Measurements from ENCODE around the gene MAST4. TPM values are rescaled to one million over a fixed set of nuclear protein-coding genes. Genes with fewer than 3 reads are reported as not detected.
A peak's percentile ranks its signal among the peaks of the same experiment; 100 is the strongest.

Gene MAST4
- total and polyA plus RNA-seq, 2 of the 13 experiments (the other 11 are each of a cell fraction or from before 2014, with no cell fraction given), result 3.4 to 3.7 TPM

GRCh38 chr5:67142816-67143215 lies 546.6 kb downstream of the MAST4 start:
- no peak overlapping the region for H2AFZ ChIP-seq (ENCODE audit: low read length)
- no peaks in the 10 kb centered on the region for H3K79me2 ChIP-seq (ENCODE audit: insufficient read depth, low read length)
- intact Hi-C loops (cut with micrococcal nuclease; ENCODE audit: unreplicated experiment), result loop anchor here (5.0 kb wide), 3 partner anchors 46 to 151 kb away; no protein-coding TSS in a partner anchor
- DNase-seq (ENCODE audit: low spot score) (peak; percentile 65), FAIRE-seq (no peak), ATAC-seq (peak; percentile 52)
- no peaks in the 10 kb centered on the region for H3K9me3 ChIP-seq (ENCODE audit: low read length)
- CTCF ChIA-PET (ENCODE audit: low intra/inter-chr PET ratio, low total read pairs), result no interaction called here
- H3K27ac ChIP-seq (ENCODE audit: extremely low read length, insufficient read depth, low read length), result peak overlapping the region; percentile 86
- no peaks in the 10 kb centered on the region for H4K20me1 ChIP-seq (ENCODE audit: insufficient read depth, low read length)
- POLR2A ChIA-PET, result interaction anchor here (1.7 to 2.8 kb wide), 2 partner anchors 48 to 1073 kb away, joined by 5 to 30 read pairs; partner anchors contain the start of gene PIK3R1
- peaks cover 5 to 9% of the 10 kb centered on the region in 2 experiments; a peak in 3 of 5 replicates for H3K36me3 ChIP-seq (replicated peaks in 1 of 2; ENCODE audit: control insufficient read depth in 1 of 2, insufficient read depth in 2 of 2, low read length in 2 of 2)
- no peak overlapping the region for H3K4me3 ChIP-seq (replicated peaks in 1 of 3; ENCODE audit: insufficient read depth in 1 of 3, low read depth in 2 of 3, low read length in 3 of 3)
- BruUV-seq (replicated peaks), result no TSS peak
- H3K9ac ChIP-seq (ENCODE audit: insufficient read depth, low read depth, low read length), result no peak overlapping the region
- peaks cover 64% of the 10 kb centered on the region for H3K4me1 ChIP-seq (ENCODE audit: insufficient read depth, low read length)
- H3K27me3 ChIP-seq (ENCODE audit: control insufficient read depth in 1 of 2, insufficient read depth in 2 of 2, low read length in 2 of 2), result no peaks in the 10 kb centered on the region
- in situ Hi-C loops (cut with HindIII; ENCODE audit: extremely low pct_ligation_motif_present, low pct_unique_long_range_greater_than_20kb), result loop anchor here (5.0 kb wide), 1 partner anchor 141 kb away; no protein-coding TSS in a partner anchor
- no peak overlapping the region for H3K4me2 ChIP-seq (ENCODE audit: low read depth, low read length)
- 53% methylated on average over 8 of the region's 8 CpGs for WGBS (ENCODE audit: low lambda C conversion rate)
- no peak for TF ChIP-seq EEA1 (CRISPR knock-in tag; IDR thresholded peaks at IDR 0.05; ENCODE audit: borderline replicate concordance)
- no peak for TF ChIP-seq ARNTL (CRISPR knock-in tag; IDR thresholded peaks at IDR 0.05)
- TF ChIP-seq REXO4 (CRISPR knock-in tag; IDR thresholded peaks at IDR 0.05; ENCODE audit: borderline replicate concordance), result no peak
- no peak for TF ChIP-seq NBN (conservative IDR thresholded peaks at IDR 0.05)
- no peak for TF ChIP-seq BCLAF1 (IDR thresholded peaks at IDR 0.05)
- no peak for TF ChIP-seq POLR2AphosphoS2 (IDR thresholded peaks at IDR 0.05; ENCODE audit: low read depth, low read length)
- no peak for TF ChIP-seq ZNF317 (CRISPR knock-in tag; IDR thresholded peaks at IDR 0.05)
- no peak for TF ChIP-seq ZNF546 (CRISPR knock-in tag; conservative IDR thresholded peaks at IDR 0.05)
- TF ChIP-seq AGO1 (IDR thresholded peaks at IDR 0.05; ENCODE audit: low read depth, low read length, poor library complexity, severe bottlenecking), result no peak
- no peak for TF ChIP-seq ELF4 (CRISPR knock-in tag; IDR thresholded peaks at IDR 0.05; ENCODE audit: borderline replicate concordance)
- TF ChIP-seq ZNF460 (CRISPR knock-in tag; IDR thresholded peaks at IDR 0.05; ENCODE audit: borderline replicate concordance), result no peak
- no peak for TF ChIP-seq STAG1 (CRISPR knock-in tag; IDR thresholded peaks at IDR 0.05)
- no peak for TF ChIP-seq ZSCAN12 (CRISPR knock-in tag; IDR thresholded peaks at IDR 0.05)
- no peak for TF ChIP-seq ZNF589 (CRISPR knock-in tag; conservative IDR thresholded peaks at IDR 0.05)
- no peak for TF ChIP-seq RAD51 (IDR thresholded peaks at IDR 0.05; ENCODE audit: borderline replicate concordance)
- peak; percentile 88 for TF ChIP-seq RARA (CRISPR knock-in tag; IDR thresholded peaks at IDR 0.05)
- no peak; the same call in 1 of the 2 replicates for TF ChIP-seq AHDC1 (CRISPR knock-in tag; IDR thresholded peaks at IDR 0.05; ENCODE audit: borderline replicate concordance)
- TF ChIP-seq FOSL1 (CRISPR knock-in tag; IDR thresholded peaks at IDR 0.05; ENCODE audit: borderline replicate concordance), result no peak
- no peak for TF ChIP-seq POLR2A (IDR thresholded peaks at IDR 0.05; ENCODE audit: insufficient read depth in 1 of 2, low read depth in 2 of 2, low read length in 2 of 2)

Measured in HepG2 (cell line).